HG02870 (cell line): Measurements from ENCODE around the gene FAIM2.

Experiments used
- ATAC-seq: cut with Tn5 transposase; IDR thresholded peaks from one replicate; pipeline ENCODE4 v1.9.1; 2021; ENCODE audit warnings: mild to moderate bottlenecking, moderate library complexity; ENCODE audit not compliant: unreplicated experiment

The FAIM2 gene

GRCh38 chr12:49920241-49920914, 16.7 kb upstream of the FAIM2 start:
- no peak for ATAC-seq

DNA sequence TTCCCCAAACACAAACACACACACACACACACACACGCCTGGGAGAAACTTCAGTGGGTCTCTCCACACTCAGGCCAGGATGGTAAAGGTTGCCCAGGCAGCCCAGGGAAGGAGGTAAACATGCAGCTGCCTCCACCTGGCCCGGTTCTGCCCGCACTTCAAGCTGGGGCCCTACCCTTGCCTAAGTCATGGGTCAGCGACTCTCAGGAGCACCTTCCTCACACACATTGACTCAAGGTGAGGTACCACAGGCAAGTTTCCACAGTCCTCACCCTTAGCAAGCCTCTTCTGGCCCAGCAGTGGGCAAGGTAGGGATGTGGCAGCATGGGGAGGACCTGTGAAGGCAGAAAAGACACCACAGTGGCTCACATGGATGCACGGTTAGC, 14.1 kb upstream of the FAIM2 start:
- no peak for ATAC-seq

DNA sequence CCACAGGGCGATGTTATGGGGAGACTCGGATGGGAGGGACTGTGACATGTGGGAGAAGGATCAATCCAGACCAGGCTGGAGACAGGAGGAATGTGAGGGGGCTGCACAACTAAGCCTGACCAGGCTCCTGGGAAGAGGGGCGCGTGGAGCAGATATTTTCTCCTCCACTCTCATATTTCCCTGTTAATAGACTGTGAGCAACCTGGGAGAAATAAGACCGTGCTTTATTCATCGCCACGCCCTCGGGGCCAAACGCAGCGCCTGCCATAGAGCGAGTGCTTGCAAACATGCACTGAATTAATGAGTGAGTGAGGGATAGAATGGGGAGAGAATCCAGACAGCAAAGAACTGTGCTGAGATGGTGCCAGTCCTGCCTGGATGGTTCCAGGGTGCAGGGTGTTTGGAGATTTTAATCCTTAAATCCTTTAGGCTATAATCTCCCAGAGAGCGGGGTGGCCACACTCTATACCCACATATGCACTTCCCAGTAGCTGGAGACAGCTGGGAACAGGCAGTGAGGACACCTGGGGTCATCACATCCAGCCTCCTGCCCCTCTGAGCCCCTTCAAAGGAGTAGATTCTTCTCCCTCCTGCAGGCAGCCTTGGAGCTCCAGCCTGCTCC, 13.6 kb upstream of the FAIM2 start:
- ATAC-seq = no peak

GRCh38 chr12:49916129-49916919, 12.6 kb upstream of the FAIM2 start:
- no peak for ATAC-seq

GRCh38 chr12:49912345-49913255, 8.9 kb upstream of the FAIM2 start:
- ATAC-seq = no peak

DNA sequence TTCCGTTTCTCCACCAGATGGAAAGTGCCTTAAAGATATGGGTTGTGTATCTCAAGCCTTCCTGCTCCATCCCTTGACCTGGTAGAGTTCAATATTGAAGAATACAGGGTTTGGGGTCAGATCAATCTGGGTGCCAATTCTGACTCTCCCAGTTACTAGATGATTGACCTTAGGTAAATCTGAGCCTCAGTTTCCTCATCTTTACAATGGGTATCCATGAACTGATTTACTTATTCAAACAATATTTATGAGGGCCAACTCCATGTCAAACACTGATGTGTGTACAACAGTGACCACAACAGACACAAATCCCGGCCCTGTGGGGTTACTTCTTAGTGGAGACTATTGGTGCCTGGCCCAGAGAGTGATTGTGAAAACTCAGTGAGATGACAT, 7.5 kb upstream of the FAIM2 start:
- no peak for ATAC-seq

DNA sequence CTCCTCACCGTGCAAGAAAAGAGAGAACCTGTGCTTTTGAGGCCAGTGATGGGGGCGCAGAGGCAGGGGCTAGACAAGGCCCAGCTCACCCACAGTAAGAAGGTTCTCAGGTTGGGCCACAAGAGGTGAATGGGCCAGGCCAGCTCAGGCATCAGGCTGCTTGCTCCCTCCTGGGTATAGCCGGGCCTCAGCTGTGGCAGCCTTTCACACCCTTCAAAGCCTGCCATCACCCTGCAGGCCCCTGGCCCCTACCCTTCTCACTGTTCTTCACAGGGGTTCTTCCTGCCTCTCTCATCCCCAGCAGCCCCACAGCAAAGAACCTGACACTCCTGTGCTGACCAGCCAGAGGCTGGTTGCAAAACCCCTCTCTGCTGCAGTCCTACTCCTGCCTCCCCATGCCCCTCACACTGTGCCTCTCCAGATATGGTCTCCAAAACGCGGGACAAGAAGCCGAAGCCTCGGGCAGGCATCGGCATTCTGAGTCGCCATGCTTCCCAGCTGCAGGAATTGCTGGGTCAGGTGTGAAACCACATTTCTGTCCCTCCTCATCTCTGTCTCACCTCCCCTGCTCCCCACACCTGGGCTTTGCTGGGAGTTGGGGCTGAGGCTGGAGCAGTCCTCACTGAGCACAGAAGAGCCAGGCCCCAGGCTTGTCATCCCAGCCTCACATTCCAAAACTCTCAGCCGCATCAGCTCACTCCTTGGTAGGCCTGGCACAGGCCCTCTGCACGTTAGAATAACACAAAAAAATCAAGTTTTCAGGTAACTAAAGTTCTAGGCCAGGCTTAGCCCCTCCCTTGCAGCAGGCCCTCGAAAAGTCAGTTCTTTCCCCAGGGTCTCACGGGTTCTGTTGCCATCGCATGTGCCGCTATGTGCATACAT, 6.9 kb upstream of the FAIM2 start:
- no peak for ATAC-seq

- ATAC-seq = no peak
Observed at GRCh38 chr12:49909826-49910225, 6.1 kb upstream of the FAIM2 start.

- no peak for ATAC-seq
Observed at GRCh38 chr12:49909356-49909755, 5.7 kb upstream of the FAIM2 start.

- ATAC-seq = no peak
Observed at GRCh38 chr12:49907352-49907751, 3.7 kb upstream of the FAIM2 start.

DNA sequence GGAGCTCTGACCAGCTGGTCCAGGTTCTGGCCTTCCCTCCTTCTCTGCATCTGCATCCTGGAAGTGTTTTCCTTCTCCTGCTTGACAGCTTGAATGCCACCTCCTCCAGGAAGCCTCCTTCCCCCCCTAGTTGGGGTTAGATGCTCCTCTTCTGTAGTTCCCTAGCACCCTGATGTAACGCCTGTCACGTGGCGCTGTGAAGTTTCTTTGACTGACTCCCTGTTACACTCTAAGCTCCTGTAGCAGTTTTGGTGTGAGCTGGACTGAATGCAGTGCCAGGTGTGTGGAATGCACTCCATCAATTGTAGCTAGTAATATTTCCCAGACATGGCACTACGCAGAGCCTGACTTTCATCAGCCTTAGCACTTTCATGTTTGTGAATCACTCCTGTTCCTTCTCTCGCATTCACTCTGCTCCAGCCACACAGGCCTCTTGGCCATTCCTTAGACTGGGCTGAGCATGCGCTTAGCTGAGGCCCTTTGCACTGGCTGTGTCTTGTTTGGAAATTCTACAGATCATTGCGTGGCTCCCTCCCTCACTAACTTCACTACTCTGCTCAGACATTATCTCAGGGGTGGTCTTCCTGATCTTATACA, 2.1 kb upstream of the FAIM2 start:
- ATAC-seq = no peak

GRCh38 chr12:49904601-49905000, 901 bp upstream of the FAIM2 start:
- ATAC-seq = no peak

DNA sequence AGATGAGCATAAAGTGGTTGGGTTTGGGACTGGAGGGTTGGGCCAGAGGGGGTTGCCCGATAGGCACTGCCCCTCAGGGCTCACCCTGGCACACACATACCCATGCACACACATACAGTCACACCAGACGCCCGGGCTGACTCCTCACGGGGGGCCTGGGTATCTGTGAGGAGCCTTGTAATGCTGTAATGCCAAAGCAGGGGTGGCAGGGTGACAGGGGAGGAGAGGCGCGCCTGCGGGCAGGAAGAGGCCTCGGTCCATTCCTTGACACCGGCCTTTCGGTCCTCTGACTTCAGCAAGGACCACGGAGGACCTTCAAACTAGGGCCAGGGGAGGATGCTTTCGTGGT, 375 bp downstream of the FAIM2 start:
- ATAC-seq = no peak

DNA sequence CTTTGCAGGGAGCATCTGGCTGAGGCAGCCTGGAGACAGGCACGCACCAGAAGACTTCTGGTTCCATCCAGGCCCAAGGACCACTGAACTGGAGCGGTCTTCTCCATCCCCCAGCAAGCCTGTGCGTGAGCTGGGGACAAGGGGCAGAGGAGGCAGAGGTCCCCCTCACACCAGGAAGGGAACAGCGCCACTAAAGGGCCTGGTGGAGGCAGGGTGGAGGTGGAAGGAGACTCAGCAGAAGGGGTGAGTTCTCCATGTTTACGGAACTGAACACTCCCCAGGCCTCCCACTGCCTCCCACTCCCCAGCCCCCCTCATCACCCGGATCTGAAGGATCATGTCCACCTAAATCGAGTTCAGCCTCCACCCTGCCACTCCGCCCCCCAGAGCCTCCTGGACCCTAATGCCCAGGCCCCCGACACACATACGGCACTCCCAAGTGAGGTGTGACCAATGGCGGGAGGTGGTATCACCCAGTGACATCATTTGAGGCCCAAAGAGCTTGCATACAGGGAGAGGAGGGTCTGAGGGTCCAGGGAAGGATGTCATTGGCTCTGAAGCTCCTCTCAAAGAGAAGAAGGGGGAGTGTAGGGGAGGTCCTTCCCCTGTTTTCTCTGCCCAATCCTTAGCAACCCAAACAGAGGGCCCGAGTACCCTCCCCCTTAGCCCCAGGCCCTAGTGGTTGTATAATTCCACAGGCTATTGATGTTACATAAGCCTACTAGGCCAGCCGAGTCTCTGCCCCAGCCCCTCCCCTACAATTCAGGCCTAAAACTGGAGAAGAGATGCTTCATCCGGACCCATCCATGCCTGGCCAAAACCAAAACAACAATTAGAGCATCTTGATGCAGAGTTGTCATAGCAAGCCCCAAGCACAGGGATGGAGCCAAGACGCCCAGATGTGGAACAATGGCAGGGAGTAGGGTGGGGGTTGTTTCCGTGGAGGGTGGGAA, 1.0 kb downstream of the FAIM2 start:
- no peak for ATAC-seq

DNA sequence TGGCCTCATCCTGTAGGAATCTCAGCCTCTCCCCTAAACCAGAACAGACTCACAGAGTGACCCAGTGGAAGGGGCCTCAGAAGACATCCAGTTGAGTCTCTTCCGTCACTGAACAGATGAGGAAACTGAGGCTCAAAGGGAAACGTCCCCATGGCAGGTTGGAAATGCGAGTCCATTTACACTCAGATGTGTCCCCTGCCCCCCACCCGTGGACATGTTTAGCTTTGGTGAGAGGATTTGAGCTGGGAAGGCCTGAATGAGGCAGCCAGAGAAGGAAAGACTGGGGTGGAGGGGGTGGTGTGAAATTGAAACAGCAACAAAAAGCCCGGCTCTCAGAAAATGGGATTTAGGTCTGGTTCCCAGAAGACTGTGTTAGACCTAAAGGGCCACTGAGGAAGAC, 1.7 kb downstream of the FAIM2 start:
- ATAC-seq = no peak

- no peak for ATAC-seq
Observed at GRCh38 chr12:49901026-49901425, 2.7 kb downstream of the FAIM2 start.

GRCh38 chr12:49900371-49900770, 3.3 kb downstream of the FAIM2 start:
- ATAC-seq = no peak

DNA sequence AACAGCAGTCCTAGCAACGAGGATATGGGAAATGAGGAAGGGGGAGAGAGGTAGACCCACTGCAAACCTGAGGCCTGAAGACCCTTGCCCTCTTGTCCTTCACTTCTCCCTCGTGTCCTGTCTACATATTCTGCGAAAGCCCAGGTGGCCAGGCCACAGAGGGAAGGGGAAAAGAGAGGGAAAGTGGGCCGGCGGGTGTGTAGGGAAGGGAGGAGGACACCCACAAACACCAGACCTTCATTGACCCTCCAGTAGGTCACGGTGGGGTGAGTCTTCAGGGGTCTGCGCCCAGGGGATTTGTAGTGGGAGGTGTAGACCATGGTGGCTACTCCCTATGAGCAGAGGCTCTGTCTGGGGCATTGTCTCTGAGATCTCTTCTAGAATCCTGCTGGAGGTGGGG, 3.8 kb downstream of the FAIM2 start:
- no peak for ATAC-seq
